ENCODE results near the gene HIP1. TPM values are rescaled to one million over a fixed set of nuclear protein-coding genes. Genes with fewer than 3 reads are reported as not detected.

The HIP1 gene
- total and polyA plus RNA-seq, 2 of the 13 experiments (the other 11 are each of a cell fraction or from before 2014, with no cell fraction given), result 4.5 to 6.2 TPM

DNA sequence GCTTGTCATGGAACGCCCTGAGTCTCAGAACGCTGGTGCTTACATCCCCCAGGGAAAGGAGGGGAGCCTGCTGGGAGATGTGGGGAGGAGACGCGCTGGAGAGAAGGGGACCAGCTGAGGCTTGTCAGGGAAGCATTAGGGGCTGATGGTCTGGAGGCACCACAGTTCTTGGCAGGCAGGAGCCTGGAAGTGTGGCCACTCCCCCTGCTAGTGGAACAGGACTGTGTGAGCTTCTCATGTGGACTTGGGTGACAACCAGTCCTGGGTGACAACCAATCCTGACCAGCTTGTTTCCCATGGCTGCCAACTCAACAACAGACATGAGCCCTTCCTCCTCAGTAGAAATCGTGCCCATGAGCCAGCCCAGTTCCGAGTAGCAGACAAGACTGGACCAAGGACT, 158.8 kb downstream of the HIP1 start:
- no peaks in the 10 kb centered on the region for H3K9me3 ChIP-seq (ENCODE audit: low read length)
- H3K4me1 ChIP-seq (ENCODE audit: insufficient read depth, low read length), result no peaks in the 10 kb centered on the region
- POLR2A ChIA-PET, result no interaction called here
- in situ Hi-C loops (cut with HindIII; ENCODE audit: extremely low pct_ligation_motif_present, low pct_unique_long_range_greater_than_20kb), result no loop called here
- CTCF ChIA-PET (ENCODE audit: low intra/inter-chr PET ratio, low total read pairs), result no interaction called here
- intact Hi-C loops (cut with micrococcal nuclease; ENCODE audit: unreplicated experiment), result no loop called here
- no peaks in the 10 kb centered on the region for H4K20me1 ChIP-seq (ENCODE audit: insufficient read depth, low read length)
- no peak overlapping the region for H3K4me2 ChIP-seq (ENCODE audit: low read depth, low read length)
- no peak overlapping the region for H3K4me3 ChIP-seq (replicated peaks in 1 of 3; ENCODE audit: insufficient read depth in 1 of 3, low read depth in 2 of 3, low read length in 3 of 3)
- no peak for ATAC-seq
- no peak for DNase-seq (ENCODE audit: low spot score)
- no peaks in the 10 kb centered on the region for H3K79me2 ChIP-seq (ENCODE audit: insufficient read depth, low read length)
- BruUV-seq (replicated peaks), result no TSS peak
- H3K27me3 ChIP-seq (ENCODE audit: control insufficient read depth in 1 of 2, insufficient read depth in 2 of 2, low read length in 2 of 2), result no peaks in the 10 kb centered on the region
- FAIRE-seq, result no peak
- no peak overlapping the region for H3K27ac ChIP-seq (ENCODE audit: extremely low read length, insufficient read depth, low read length)
- TF ChIP-seq TBX2 (CRISPR knock-in tag; IDR thresholded peaks at IDR 0.05; ENCODE audit: borderline replicate concordance) (no peak), ZNF234 (CRISPR knock-in tag; conservative IDR thresholded peaks at IDR 0.05) (no peak), ZNF761 (CRISPR knock-in tag; conservative IDR thresholded peaks at IDR 0.05) (no peak), PREB (CRISPR knock-in tag; IDR thresholded peaks at IDR 0.05) (no peak), ZNF124 (CRISPR knock-in tag; IDR thresholded peaks at IDR 0.05) (no peak), ZNF619 (CRISPR knock-in tag; IDR thresholded peaks at IDR 0.05) (no peak), ZNF383 (CRISPR knock-in tag; IDR thresholded peaks at IDR 0.05; ENCODE audit: borderline replicate concordance) (no peak), MED13 (CRISPR knock-in tag; IDR thresholded peaks at IDR 0.05) (no peak), HOXA3 (CRISPR knock-in tag; IDR thresholded peaks at IDR 0.05) (no peak), HNRNPUL1 (IDR thresholded peaks at IDR 0.05; ENCODE audit: low read depth, low read length) (no peak), ZNF382 (CRISPR knock-in tag; IDR thresholded peaks at IDR 0.05; ENCODE audit: borderline replicate concordance) (no peak), SALL1 (CRISPR knock-in tag; IDR thresholded peaks at IDR 0.05) (no peak), ARID4A (CRISPR knock-in tag; IDR thresholded peaks at IDR 0.05; ENCODE audit: borderline replicate concordance) (no peak)
- TF ChIP-seq, protein P1, sequence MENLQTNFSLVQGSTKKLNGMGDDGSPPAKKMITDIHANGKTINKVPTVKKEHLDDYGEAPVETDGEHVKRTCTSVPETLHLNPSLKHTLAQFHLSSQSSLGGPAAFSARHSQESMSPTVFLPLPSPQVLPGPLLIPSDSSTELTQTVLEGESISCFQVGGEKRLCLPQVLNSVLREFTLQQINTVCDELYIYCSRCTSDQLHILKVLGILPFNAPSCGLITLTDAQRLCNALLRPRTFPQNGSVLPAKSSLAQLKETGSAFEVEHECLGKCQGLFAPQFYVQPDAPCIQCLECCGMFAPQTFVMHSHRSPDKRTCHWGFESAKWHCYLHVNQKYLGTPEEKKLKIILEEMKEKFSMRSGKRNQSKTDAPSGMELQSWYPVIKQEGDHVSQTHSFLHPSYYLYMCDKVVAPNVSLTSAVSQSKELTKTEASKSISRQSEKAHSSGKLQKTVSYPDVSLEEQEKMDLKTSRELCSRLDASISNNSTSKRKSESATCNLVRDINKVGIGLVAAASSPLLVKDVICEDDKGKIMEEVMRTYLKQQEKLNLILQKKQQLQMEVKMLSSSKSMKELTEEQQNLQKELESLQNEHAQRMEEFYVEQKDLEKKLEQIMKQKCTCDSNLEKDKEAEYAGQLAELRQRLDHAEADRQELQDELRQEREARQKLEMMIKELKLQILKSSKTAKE (CRISPR knock-in tag; IDR thresholded peaks at IDR 0.05; ENCODE audit: borderline replicate concordance), result no peak
- TF ChIP-seq, protein P2, sequence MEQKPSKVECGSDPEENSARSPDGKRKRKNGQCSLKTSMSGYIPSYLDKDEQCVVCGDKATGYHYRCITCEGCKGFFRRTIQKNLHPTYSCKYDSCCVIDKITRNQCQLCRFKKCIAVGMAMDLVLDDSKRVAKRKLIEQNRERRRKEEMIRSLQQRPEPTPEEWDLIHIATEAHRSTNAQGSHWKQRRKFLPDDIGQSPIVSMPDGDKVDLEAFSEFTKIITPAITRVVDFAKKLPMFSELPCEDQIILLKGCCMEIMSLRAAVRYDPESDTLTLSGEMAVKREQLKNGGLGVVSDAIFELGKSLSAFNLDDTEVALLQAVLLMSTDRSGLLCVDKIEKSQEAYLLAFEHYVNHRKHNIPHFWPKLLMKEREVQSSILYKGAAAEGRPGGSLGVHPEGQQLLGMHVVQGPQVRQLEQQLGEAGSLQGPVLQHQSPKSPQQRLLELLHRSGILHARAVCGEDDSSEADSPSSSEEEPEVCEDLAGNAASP (CRISPR knock-in tag; IDR thresholded peaks at IDR 0.05; ENCODE audit: borderline replicate concordance), result no peak
- no peak overlapping the region for H2AFZ ChIP-seq (ENCODE audit: low read length)
- no peak overlapping the region for H3K9ac ChIP-seq (ENCODE audit: insufficient read depth, low read depth, low read length)
- H3K36me3 ChIP-seq (replicated peaks in 1 of 2; ENCODE audit: control insufficient read depth in 1 of 2, insufficient read depth in 2 of 2, low read length in 2 of 2), result no peaks in the 10 kb centered on the region
- WGBS (ENCODE audit: low lambda C conversion rate), result 83% methylated on average over 2 of the region's 6 CpGs

All from HepG2 (cell line).